ENCODE results near the gene ENTPD3. TPM values are rescaled to one million over a fixed set of nuclear protein-coding genes. Genes with fewer than 3 reads are reported as not detected.

Gene ENTPD3
- total and polyA plus RNA-seq, 2 of the 13 experiments (the other 11 are each of a cell fraction or from before 2014, with no cell fraction given) = 0.07 TPM; not detected in 1

DNA sequence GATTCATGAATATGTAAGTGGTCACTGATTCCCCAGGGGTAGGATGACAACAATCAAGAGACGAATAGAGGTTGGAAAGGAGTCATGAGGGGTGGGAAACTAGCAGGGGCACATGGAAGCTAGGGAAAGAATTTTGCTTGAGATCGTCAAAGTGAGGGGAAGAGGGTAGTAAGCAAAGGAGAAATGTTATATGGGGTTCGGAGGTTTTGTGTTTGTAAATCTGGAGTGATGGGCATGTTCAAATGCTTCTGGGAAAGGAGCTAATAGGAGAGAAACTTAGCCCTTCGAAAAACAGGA, 78.1 kb downstream of the ENTPD3 start:
- WGBS (ENCODE audit: low lambda C conversion rate) = 95% methylated on average over 4 of the region's 4 CpGs
- DNase-seq (ENCODE audit: low spot score) (no peak), ATAC-seq (no peak), FAIRE-seq (no peak)
- no TSS peak for BruUV-seq (replicated peaks)
- Histone ChIP-seq H3K27ac (ENCODE audit: extremely low read length, insufficient read depth, low read length) (no peak overlapping the region), H3K4me3 (replicated peaks in 1 of 3; ENCODE audit: insufficient read depth in 1 of 3, low read depth in 2 of 3, low read length in 3 of 3) (no peak overlapping the region), H3K4me1 (ENCODE audit: insufficient read depth, low read length) (peaks cover 19% of the 10 kb centered on the region), H3K36me3 (replicated peaks in 1 of 2; ENCODE audit: control insufficient read depth in 1 of 2, insufficient read depth in 2 of 2, low read length in 2 of 2) (peaks cover 8 to 27% of the 10 kb centered on the region in 2 experiments), H3K4me2 (ENCODE audit: low read depth, low read length) (no peak overlapping the region), H2AFZ (ENCODE audit: low read length) (no peak overlapping the region), H3K27me3 (ENCODE audit: control insufficient read depth in 1 of 2, insufficient read depth in 2 of 2, low read length in 2 of 2) (no peaks in the 10 kb centered on the region), H3K9me3 (ENCODE audit: low read length) (no peaks in the 10 kb centered on the region), H4K20me1 (ENCODE audit: insufficient read depth, low read length) (peaks cover 5% of the 10 kb centered on the region), H3K9ac (ENCODE audit: insufficient read depth, low read depth, low read length) (no peak overlapping the region), H3K79me2 (ENCODE audit: insufficient read depth, low read length) (peaks cover 4% of the 10 kb centered on the region)
- in situ Hi-C loops (cut with HindIII; ENCODE audit: extremely low pct_ligation_motif_present, low pct_unique_long_range_greater_than_20kb) = no loop called here
- intact Hi-C loops (cut with micrococcal nuclease; ENCODE audit: unreplicated experiment) = no loop called here
- POLR2A ChIA-PET = interaction anchor here (0.9 to 3.6 kb wide), 4 partner anchors 12 to 40 kb away, joined by 3 to 14 read pairs (median 6); partner anchors contain the start of genes ZNF619 and ZNF620
- TF ChIP-seq ZNF772 (CRISPR knock-in tag; IDR thresholded peaks at IDR 0.05) (no peak), NFIB (CRISPR knock-in tag; IDR thresholded peaks at IDR 0.05; ENCODE audit: borderline replicate concordance) (no peak), ZNF235 (CRISPR knock-in tag; IDR thresholded peaks at IDR 0.05; ENCODE audit: borderline replicate concordance) (no peak), ZNF670 (CRISPR knock-in tag; IDR thresholded peaks at IDR 0.05; ENCODE audit: borderline replicate concordance) (no peak), GABPB1 (CRISPR knock-in tag; IDR thresholded peaks at IDR 0.05) (no peak), HNRNPK (IDR thresholded peaks at IDR 0.05; ENCODE audit: low read depth, low read length, poor library complexity, severe bottlenecking) (no peak), ZNF703 (CRISPR knock-in tag; IDR thresholded peaks at IDR 0.05; ENCODE audit: borderline replicate concordance) (no peak), TFE3 (CRISPR knock-in tag; IDR thresholded peaks at IDR 0.05) (no peak)
- CTCF ChIA-PET (ENCODE audit: low intra/inter-chr PET ratio, low total read pairs) = no interaction called here
